ENCODE measurements around the gene CDHR3.

CDHR3 gene

GRCh38 chr7:106071356-106071998 is 108.4 kb downstream of the CDHR3 start:
- Histone ChIP-seq H3K4me2 (ENCODE audit: low read depth, low read length) (peak overlapping the region; percentile 91), H4K20me1 (ENCODE audit: insufficient read depth, low read length) (no peaks in the 10 kb centered on the region), H3F3A (ENCODE audit: insufficient read depth, low read length) (peaks cover 13% of the 10 kb centered on the region), H3K9me3 (replicated peaks; ENCODE audit: insufficient read depth, low read length) (no peaks in the 10 kb centered on the region), H3K36me3 (replicated peaks; ENCODE audit: insufficient read depth, low read length) (no peaks in the 10 kb centered on the region), H3K79me2 (ENCODE audit: low read length) (no peaks in the 10 kb centered on the region), H3K4me3 (ENCODE audit: low read length) (peak overlapping the region; percentile 31; the same call in 1 of the 2 replicates), H3K9me2 (replicated peaks; ENCODE audit: insufficient read depth, low read length) (no peaks in the 10 kb centered on the region), H3K4me1 (ENCODE audit: low read length) (peaks cover 18% of the 10 kb centered on the region), H3K27me3 (replicated peaks; ENCODE audit: insufficient read depth, low read length) (no peaks in the 10 kb centered on the region), H3K27ac (ENCODE audit: low read length) (peak overlapping the region; percentile 90), H3K9ac (ENCODE audit: low read length) (peak overlapping the region; percentile 53), H2AFZ (ENCODE audit: low read length) (peak overlapping the region; percentile 66)
- DNase-seq: peak; percentile 94
- TF ChIP-seq, protein P1, sequence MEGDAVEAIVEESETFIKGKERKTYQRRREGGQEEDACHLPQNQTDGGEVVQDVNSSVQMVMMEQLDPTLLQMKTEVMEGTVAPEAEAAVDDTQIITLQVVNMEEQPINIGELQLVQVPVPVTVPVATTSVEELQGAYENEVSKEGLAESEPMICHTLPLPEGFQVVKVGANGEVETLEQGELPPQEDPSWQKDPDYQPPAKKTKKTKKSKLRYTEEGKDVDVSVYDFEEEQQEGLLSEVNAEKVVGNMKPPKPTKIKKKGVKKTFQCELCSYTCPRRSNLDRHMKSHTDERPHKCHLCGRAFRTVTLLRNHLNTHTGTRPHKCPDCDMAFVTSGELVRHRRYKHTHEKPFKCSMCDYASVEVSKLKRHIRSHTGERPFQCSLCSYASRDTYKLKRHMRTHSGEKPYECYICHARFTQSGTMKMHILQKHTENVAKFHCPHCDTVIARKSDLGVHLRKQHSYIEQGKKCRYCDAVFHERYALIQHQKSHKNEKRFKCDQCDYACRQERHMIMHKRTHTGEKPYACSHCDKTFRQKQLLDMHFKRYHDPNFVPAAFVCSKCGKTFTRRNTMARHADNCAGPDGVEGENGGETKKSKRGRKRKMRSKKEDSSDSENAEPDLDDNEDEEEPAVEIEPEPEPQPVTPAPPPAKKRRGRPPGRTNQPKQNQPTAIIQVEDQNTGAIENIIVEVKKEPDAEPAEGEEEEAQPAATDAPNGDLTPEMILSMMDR (IDR thresholded peaks at IDR 0.05; ENCODE audit: low read length): no peak
- TF ChIP-seq EZH2phosphoT487 (IDR thresholded peaks at IDR 0.05; ENCODE audit: low read length): no peak
- TF ChIP-seq EZH2 (optimal IDR thresholded peaks at IDR 0.05; ENCODE audit: low read depth, low read length): no peak

- peaks cover 13% of the 10 kb centered on the region for H3F3A ChIP-seq (ENCODE audit: insufficient read depth, low read length)
- no peaks in the 10 kb centered on the region for H3K27me3 ChIP-seq (replicated peaks; ENCODE audit: insufficient read depth, low read length)
- no peak for DNase-seq
- H3K4me1 ChIP-seq (ENCODE audit: low read length): peaks cover 18% of the 10 kb centered on the region
- no peaks in the 10 kb centered on the region for H3K79me2 ChIP-seq (ENCODE audit: low read length)
- no peak overlapping the region; the same call in 1 of the 2 replicates for H3K4me3 ChIP-seq (ENCODE audit: low read length)
- peak overlapping the region; percentile 91 for H3K4me2 ChIP-seq (ENCODE audit: low read depth, low read length)
- peak overlapping the region; percentile 42; the same call in 1 of the 2 replicates for H2AFZ ChIP-seq (ENCODE audit: low read length)
- H3K9me3 ChIP-seq (replicated peaks; ENCODE audit: insufficient read depth, low read length): no peaks in the 10 kb centered on the region
- H3K36me3 ChIP-seq (replicated peaks; ENCODE audit: insufficient read depth, low read length): no peaks in the 10 kb centered on the region
- TF ChIP-seq EZH2phosphoT487 (IDR thresholded peaks at IDR 0.05; ENCODE audit: low read length) (no peak), EZH2 (optimal IDR thresholded peaks at IDR 0.05; ENCODE audit: low read depth, low read length) (no peak)
- TF ChIP-seq, protein P1 (IDR thresholded peaks at IDR 0.05; ENCODE audit: low read length): no peak
- no peaks in the 10 kb centered on the region for H3K9me2 ChIP-seq (replicated peaks; ENCODE audit: insufficient read depth, low read length)
- H3K9ac ChIP-seq (ENCODE audit: low read length): peak overlapping the region; percentile 26; the same call in 1 of the 2 replicates
- no peaks in the 10 kb centered on the region for H4K20me1 ChIP-seq (ENCODE audit: insufficient read depth, low read length)
- peak overlapping the region; percentile 90 for H3K27ac ChIP-seq (ENCODE audit: low read length)
Observed at GRCh38 chr7:106071999-106072714, 109.1 kb downstream of the CDHR3 start.

DNA sequence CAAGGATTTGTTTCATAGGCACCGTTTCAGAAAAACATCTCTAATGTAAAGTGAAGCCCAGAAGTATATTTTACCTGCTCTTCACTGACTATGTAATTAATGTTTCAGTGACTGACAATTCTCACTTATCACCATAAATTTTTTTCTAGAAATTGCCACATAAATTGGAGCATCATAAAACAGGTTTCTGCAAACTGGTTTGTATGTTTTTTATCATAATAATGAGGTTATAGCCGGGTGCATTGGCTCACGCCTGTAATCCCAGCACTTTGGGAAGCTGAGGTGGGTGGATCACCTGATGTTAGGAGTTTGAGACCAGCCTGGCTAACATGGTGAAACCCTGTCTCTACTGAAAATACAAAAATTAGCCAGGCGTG is 109.6 kb downstream of the CDHR3 start:
- no peak overlapping the region for H3K27ac ChIP-seq (ENCODE audit: low read length)
- H3K27me3 ChIP-seq (replicated peaks; ENCODE audit: insufficient read depth, low read length): no peaks in the 10 kb centered on the region
- H3K9me3 ChIP-seq (replicated peaks; ENCODE audit: insufficient read depth, low read length): no peaks in the 10 kb centered on the region
- no peak overlapping the region for H2AFZ ChIP-seq (ENCODE audit: low read length)
- H3K9me2 ChIP-seq (replicated peaks; ENCODE audit: insufficient read depth, low read length): no peaks in the 10 kb centered on the region
- H3F3A ChIP-seq (ENCODE audit: insufficient read depth, low read length): peaks cover 13% of the 10 kb centered on the region
- TF ChIP-seq, protein P1 (IDR thresholded peaks at IDR 0.05; ENCODE audit: low read length): no peak
- no peak for TF ChIP-seq EZH2phosphoT487 (IDR thresholded peaks at IDR 0.05; ENCODE audit: low read length)
- TF ChIP-seq EZH2 (optimal IDR thresholded peaks at IDR 0.05; ENCODE audit: low read depth, low read length): no peak
- no peak overlapping the region for H3K4me2 ChIP-seq (ENCODE audit: low read depth, low read length)
- peaks cover 18% of the 10 kb centered on the region for H3K4me1 ChIP-seq (ENCODE audit: low read length)
- no peaks in the 10 kb centered on the region for H4K20me1 ChIP-seq (ENCODE audit: insufficient read depth, low read length)
- no peak for DNase-seq
- no peak overlapping the region for H3K9ac ChIP-seq (ENCODE audit: low read length)
- H3K36me3 ChIP-seq (replicated peaks; ENCODE audit: insufficient read depth, low read length): no peaks in the 10 kb centered on the region
- no peaks in the 10 kb centered on the region for H3K79me2 ChIP-seq (ENCODE audit: low read length)
- H3K4me3 ChIP-seq (ENCODE audit: low read length): no peak overlapping the region
